Activated CD8-positive, alpha-beta memory T cell treated with anti-CD3 and anti-CD28 coated beads, Interleukin-2, amount 10 ng/mL, durations not matched to agents 7 days and 5 days (primary cell): ENCODE results near the gene TMEM204. TPM values are rescaled to one million over a fixed set of nuclear protein-coding genes. Genes with fewer than 3 reads are reported as not detected.
"Not testable (repeated sequence)": the region's sequence is repeated elsewhere in the genome, so short reads cannot be mapped to it uniquely, and the experiment has no call there.

Source experiments
- ATAC-seq: fragments of 150-1000 bp; cut with Tn5 transposase; one replicate; pipeline ENCODE4 v1.10.0; 2021; ENCODE audit warnings: moderate library complexity
- CTCF ChIA-PET: fragments of 350-600 bp; sonication (Branson Sonifier 250); formaldehyde crosslinking; loops from one replicate; lab custom pipeline; 2021; ENCODE audit warnings: antibody characterized with exemption; lab: Charles Lee
- DNase-seq: peaks from one replicate; pipeline ENCODE4 v3.0.0-alpha.2; 2020
- H3K27ac Mint-ChIP-seq: one replicate; pipeline ENCODE4 v1.8.0; 2021; ENCODE audit warnings: mild to moderate bottlenecking, mixed read lengths
- H3K27me3 Mint-ChIP-seq: one replicate; pipeline ENCODE4 v1.8.0; 2021; ENCODE audit warnings: mixed read lengths
- H3K36me3 Mint-ChIP-seq: one replicate; pipeline ENCODE4 v1.8.0; 2021; ENCODE audit warnings: mild to moderate bottlenecking, mixed read lengths
- H3K4me1 Mint-ChIP-seq: one replicate; pipeline ENCODE4 v1.8.0; 2021; ENCODE audit warnings: mixed read lengths
- H3K4me3 Mint-ChIP-seq: one replicate; pipeline ENCODE4 v1.8.0; 2021; ENCODE audit warnings: mild to moderate bottlenecking, moderate library complexity, mixed read lengths
- H3K9me3 Mint-ChIP-seq: one replicate; pipeline ENCODE4 v1.8.0; 2022; ENCODE audit warnings: low read depth, mixed read lengths
- total RNA-seq, 2 experiments: library from RNA; stranded (reverse); gene quantifications; one replicate each; pipeline ENCODE4 v1.2.3, GENCODE V29; 2021

Gene TMEM204
- total RNA-seq, 2 experiments from 2014 or later: 34.7 to 37.1 TPM

DNA sequence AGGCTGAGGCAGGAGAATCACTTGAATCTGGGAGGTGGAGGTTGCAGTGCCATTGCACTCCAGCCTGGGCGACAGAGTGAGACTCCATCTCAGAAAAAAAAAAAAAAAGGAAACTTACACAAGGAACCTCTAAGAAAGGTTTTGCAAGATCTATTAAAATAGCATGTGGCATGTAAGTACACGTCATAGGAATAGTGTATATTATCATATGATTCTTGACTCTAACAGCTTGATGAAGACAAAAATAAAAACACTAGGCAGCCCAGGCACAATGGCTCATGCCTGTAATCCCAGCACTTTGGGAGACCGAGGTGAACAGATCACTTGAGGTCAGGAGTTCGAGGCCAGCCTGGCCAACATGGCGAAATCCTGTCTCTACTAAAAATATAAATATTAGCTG, 62.0 kb downstream of the TMEM204 start:
- H3K27ac Mint-ChIP-seq, H3K36me3 Mint-ChIP-seq, CTCF ChIA-PET: not testable (repeated sequence)

DNA sequence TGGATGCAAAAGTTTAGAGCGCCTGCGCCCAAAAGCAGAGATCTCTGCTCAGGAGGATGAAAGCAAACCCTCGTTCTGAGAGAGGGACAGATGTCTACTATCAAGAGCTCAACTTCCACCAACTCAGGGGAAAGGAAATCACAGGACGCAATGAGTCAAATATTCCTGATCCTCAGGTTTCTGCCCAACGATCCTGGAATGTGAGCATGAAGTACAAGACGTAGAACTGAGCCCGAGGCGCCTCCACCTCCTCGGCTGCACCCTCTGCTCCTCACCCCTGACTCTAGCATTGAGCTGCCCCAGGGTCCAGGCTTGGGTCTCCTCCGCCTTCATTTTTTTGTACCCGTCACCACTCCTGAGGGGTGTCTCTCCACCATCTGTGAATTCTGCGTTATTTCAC, 63.0 kb downstream of the TMEM204 start:
- Mint-ChIP-seq H3K9me3 (no peaks in the 10 kb centered on the region), H3K36me3 (no peaks in the 10 kb centered on the region), H3K4me3 (no peak overlapping the region), H3K27me3 (no peaks in the 10 kb centered on the region), H3K4me1 (no peaks in the 10 kb centered on the region), H3K27ac (no peak overlapping the region)
- DNase-seq: no peak
- CTCF ChIA-PET: no interaction called here
- no peak for ATAC-seq

More for the DNA sequence above, 62.0 kb downstream of the TMEM204 start:
- ATAC-seq, H3K4me1 Mint-ChIP-seq, H3K9me3 Mint-ChIP-seq, DNase-seq, H3K4me3 Mint-ChIP-seq, H3K27me3 Mint-ChIP-seq: not testable (repeated sequence)

DNA sequence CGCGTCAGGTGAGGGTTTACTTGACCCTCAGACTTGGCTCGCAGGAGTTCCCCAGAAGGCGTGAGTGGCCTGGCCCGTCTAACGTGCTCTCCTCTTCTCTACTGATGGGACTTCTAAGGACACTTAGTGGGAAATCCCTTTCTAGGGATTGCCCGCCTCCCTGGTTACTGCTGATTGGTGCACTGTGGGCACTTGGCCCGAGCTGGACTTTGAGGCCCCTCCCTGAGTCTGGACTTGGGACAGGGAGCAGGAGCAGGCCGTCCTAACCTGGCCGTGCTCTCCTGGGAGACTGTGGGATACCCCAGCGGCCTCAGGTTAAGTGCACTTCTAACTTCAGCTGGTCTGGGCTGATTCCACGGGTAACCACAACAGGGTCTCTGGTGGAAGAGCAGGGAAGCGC, 63.7 kb downstream of the TMEM204 start:
- H3K4me3 Mint-ChIP-seq: no peak overlapping the region
- H3K9me3 Mint-ChIP-seq: no peaks in the 10 kb centered on the region
- CTCF ChIA-PET: no interaction called here
- H3K4me1 Mint-ChIP-seq: no peaks in the 10 kb centered on the region
- DNase-seq: no peak
- H3K27ac Mint-ChIP-seq: no peak overlapping the region
- ATAC-seq: no peak
- H3K27me3 Mint-ChIP-seq: no peaks in the 10 kb centered on the region
- H3K36me3 Mint-ChIP-seq: no peaks in the 10 kb centered on the region

DNA sequence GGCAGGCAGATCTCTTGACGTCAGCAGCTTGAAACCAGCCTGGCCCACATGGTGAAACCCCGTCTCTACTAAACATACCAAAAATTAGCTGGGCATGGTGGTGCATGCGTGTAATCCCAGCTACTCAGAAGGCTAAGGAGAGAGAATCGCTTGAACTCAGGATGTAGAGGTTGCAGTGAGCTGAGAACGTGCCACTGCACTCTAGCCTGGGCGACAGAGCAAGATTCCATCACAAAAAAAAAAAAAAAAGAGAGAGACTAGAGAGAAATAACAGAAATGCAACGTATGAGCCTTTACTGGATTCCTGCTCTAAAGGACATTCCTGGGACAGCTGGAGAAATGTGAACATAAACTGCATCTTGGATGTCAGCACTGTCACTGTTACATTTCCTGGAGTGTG, 67.6 kb downstream of the TMEM204 start:
- Mint-ChIP-seq H3K4me3 (no peak overlapping the region), H3K27me3 (no peaks in the 10 kb centered on the region), H3K27ac (no peak overlapping the region), H3K4me1 (no peaks in the 10 kb centered on the region), H3K36me3 (no peaks in the 10 kb centered on the region), H3K9me3 (no peaks in the 10 kb centered on the region)
- CTCF ChIA-PET: no interaction called here
- no peak for DNase-seq
- ATAC-seq: no peak

DNA sequence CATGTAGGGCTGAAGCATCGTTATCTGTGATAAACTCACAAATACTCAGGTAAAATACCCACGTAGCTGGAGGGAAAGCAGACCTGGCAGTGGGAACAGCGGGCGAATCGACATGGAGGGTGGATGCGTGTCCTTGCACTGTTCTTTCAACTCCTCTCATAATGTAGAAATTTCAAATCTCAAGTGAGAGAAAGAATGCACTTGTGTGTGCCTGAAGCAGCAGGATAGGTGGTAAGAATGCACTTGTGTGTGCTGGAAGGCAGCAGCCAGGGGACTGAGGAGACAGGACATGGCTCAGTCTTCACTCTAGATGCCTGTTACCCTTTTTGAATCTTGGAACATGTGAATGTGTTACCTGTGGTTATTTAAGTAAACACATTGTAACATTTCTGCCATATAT, 68.0 kb downstream of the TMEM204 start:
- no peak for ATAC-seq

DNA sequence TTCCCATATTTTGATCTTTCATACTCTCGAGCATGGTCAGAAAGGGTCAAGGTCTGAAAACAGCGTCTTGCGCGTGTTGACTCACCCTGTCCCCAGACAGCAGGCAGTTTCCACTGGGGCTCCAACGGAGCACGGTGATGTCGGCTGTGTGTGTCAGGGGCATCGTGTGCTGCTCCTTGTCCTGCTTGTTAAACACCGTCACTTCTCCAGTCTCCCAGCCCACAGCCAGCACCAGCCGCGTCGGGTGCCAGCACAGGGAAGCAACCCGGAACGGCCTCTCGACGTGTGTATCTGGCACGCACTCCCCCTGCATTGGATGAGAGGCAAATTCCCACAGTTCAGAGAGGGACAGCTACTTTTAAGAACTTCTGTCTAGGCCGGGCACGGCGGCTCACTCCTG, 68.8 kb downstream of the TMEM204 start:
- DNase-seq: no peak
- no peaks in the 10 kb centered on the region for H3K27me3 Mint-ChIP-seq

More for the DNA sequence above, 68.0 kb downstream of the TMEM204 start:
- Mint-ChIP-seq H3K9me3 (no peaks in the 10 kb centered on the region), H3K27me3 (no peaks in the 10 kb centered on the region), H3K4me1 (no peaks in the 10 kb centered on the region), H3K4me3 (no peak overlapping the region), H3K36me3 (no peaks in the 10 kb centered on the region), H3K27ac (no peak overlapping the region)
- no peak for DNase-seq
- CTCF ChIA-PET: no interaction called here

More for the DNA sequence above, 68.8 kb downstream of the TMEM204 start:
- CTCF ChIA-PET: no interaction called here
- H3K9me3 Mint-ChIP-seq: no peaks in the 10 kb centered on the region
- no peaks in the 10 kb centered on the region for H3K36me3 Mint-ChIP-seq
- no peak overlapping the region for H3K27ac Mint-ChIP-seq
- ATAC-seq: no peak
- no peak overlapping the region for H3K4me3 Mint-ChIP-seq
- H3K4me1 Mint-ChIP-seq: no peaks in the 10 kb centered on the region

Other genes with a start within 250 kb of the TMEM204 start
- 100 to 1,000 TPM; 224 to 253 TPM for gene UBE2I, start 224.0 kb upstream of the TMEM204 start, total RNA-seq
- under 1 TPM; 0.45 to 0.53 TPM for gene BAIAP3, start 200.0 kb upstream of the TMEM204 start, total RNA-seq
- 10 to 100 TPM; 52.9 to 57.8 TPM for gene TSR3, start 181.8 kb upstream of the TMEM204 start, total RNA-seq
- gene GNPTG, start 181.7 kb upstream of the TMEM204 start, total RNA-seq: 10 to 100 TPM; 29.3 to 33.0 TPM
- gene UNKL, start 119.0 kb upstream of the TMEM204 start, total RNA-seq: 10 to 100 TPM; 30.1 to 43.0 TPM
- 10 to 100 TPM; 15.7 to 18.5 TPM for gene UQCC4, start 112.9 kb upstream of the TMEM204 start, total RNA-seq
- under 1 TPM in 1 of 2 experiments, not detected in 1; 0.33 TPM for gene PERCC1, start 102.6 kb upstream of the TMEM204 start, total RNA-seq
- 1 to 10 TPM; 2.0 to 2.9 TPM for gene CCDC154, start 89.1 kb upstream of the TMEM204 start, total RNA-seq
- 10 to 100 TPM; 53.0 to 60.5 TPM for gene CLCN7, start 58.6 kb upstream of the TMEM204 start, total RNA-seq
- gene PTX4, start 44.7 kb upstream of the TMEM204 start, total RNA-seq: not detected
- gene TELO2, start 40.3 kb upstream of the TMEM204 start, total RNA-seq: 10 to 100 TPM; 60.7 to 63.8 TPM
- 1 to 10 TPM; 6.3 to 8.3 TPM for gene IFT140, start 78.4 kb downstream of the TMEM204 start, total RNA-seq
- gene CRAMP1, start 78.7 kb downstream of the TMEM204 start, total RNA-seq: 10 to 100 TPM; 26.8 to 31.1 TPM
- gene JPT2, start 144.6 kb downstream of the TMEM204 start, total RNA-seq: 10 to 100 TPM; 55.0 to 62.4 TPM
- 100 to 1,000 TPM in 1 of 2 experiments, 10 to 100 TPM in 1; 78.9 to 101 TPM for gene MAPK8IP3, start 172.5 kb downstream of the TMEM204 start, total RNA-seq
- gene NME3, start 237.9 kb downstream of the TMEM204 start, total RNA-seq: 10 to 100 TPM; 46.0 to 50.4 TPM
- 10 to 100 TPM; 22.3 to 34.6 TPM for gene EME2, start 239.1 kb downstream of the TMEM204 start, total RNA-seq
- 100 to 1,000 TPM; 134 to 154 TPM for gene MRPS34, start 239.5 kb downstream of the TMEM204 start, total RNA-seq
- gene SPSB3, start 248.9 kb downstream of the TMEM204 start, total RNA-seq: 10 to 100 TPM; 35.7 to 36.5 TPM
- 10 to 100 TPM; 52.5 to 64.0 TPM for gene NUBP2, start 249.3 kb downstream of the TMEM204 start, total RNA-seq